DOHH2 (cell line): ENCODE data around the gene MTHFD1.

Experiments
- H3F3A ChIP-seq: fragments of 200-600 bp; sonication (generic), shearing (Covaris generic); 2 replicates; pipeline ENCODE4 v1.6.0; 2016; ENCODE audit warnings: antibody characterized with exemption, mild to moderate bottlenecking; ENCODE audit not compliant: control insufficient read depth, insufficient read depth
- H3K27ac ChIP-seq: fragments of 200-600 bp; sonication (generic); 2 replicates; pipeline ENCODE4 v1.5.1; 2014; ENCODE audit warnings: low read depth, mild to moderate bottlenecking, low read length, moderate library complexity
- H3K27me3 ChIP-seq: fragments of 200-600 bp; sonication (generic); 2 replicates; pipeline ENCODE4 v1.6.1; 2014; ENCODE audit warnings: mild to moderate bottlenecking, low read length, mixed read lengths; ENCODE audit not compliant: control insufficient read depth
- H3K36me3 ChIP-seq: fragments of 200-600 bp; sonication (generic); 2 replicates; pipeline ENCODE4 v1.6.1; 2014; ENCODE audit warnings: mild to moderate bottlenecking, low read length, moderate library complexity, mixed read lengths; ENCODE audit not compliant: control insufficient read depth
- H3K4me1 ChIP-seq: fragments of 200-600 bp; sonication (generic); 2 replicates; pipeline ENCODE4 v1.6.1; 2014; ENCODE audit warnings: mild to moderate bottlenecking, low read length, mixed read lengths; ENCODE audit not compliant: control insufficient read depth
- H3K4me2 ChIP-seq: fragments of 200-600 bp; sonication (generic); 2 replicates; pipeline ENCODE4 v1.6.0; 2014; ENCODE audit warnings: mild to moderate bottlenecking, low read length, moderate library complexity
- H3K4me3 ChIP-seq: fragments of 200-600 bp; sonication (generic); 2 replicates; pipeline ENCODE4 v1.5.1; 2014; ENCODE audit warnings: mild to moderate bottlenecking, low read length, mixed read lengths
- H3K79me2 ChIP-seq: fragments of 200-600 bp; sonication (generic); 2 replicates; pipeline ENCODE4 v1.6.1; 2014; ENCODE audit warnings: mild to moderate bottlenecking, low read length, mixed read lengths; ENCODE audit not compliant: control insufficient read depth
- H3K9me2 ChIP-seq: fragments of 200-600 bp; sonication (generic); replicated peaks from 2 replicates; pipeline ENCODE4 v1.6.1; 2014; ENCODE audit warnings: mild to moderate bottlenecking, low read length, mixed read lengths; ENCODE audit not compliant: control insufficient read depth
- H3K9me3 ChIP-seq: fragments of 200-600 bp; sonication (generic); 2 replicates; pipeline ENCODE4 v1.6.1; 2014; ENCODE audit warnings: antibody characterized with exemption, low read length, mixed read lengths; ENCODE audit not compliant: control insufficient read depth, insufficient read depth
- H4K20me1 ChIP-seq: fragments of 200-600 bp; sonication (generic); 2 replicates; pipeline ENCODE4 v1.6.0; 2014; ENCODE audit warnings: low read depth, mild to moderate bottlenecking, antibody characterized with exemption, low read length, moderate library complexity; ENCODE audit not compliant: control insufficient read depth, insufficient read depth
- EZH2phosphoT487 ChIP-seq: fragments of 200-600 bp; sonication (generic); IDR thresholded peaks from 2 replicates; pipeline ENCODE4 v1.6.1; 2017; ENCODE audit warnings: borderline replicate concordance, mild to moderate bottlenecking, antibody characterized with exemption, low read length, moderate library complexity, mixed read lengths
- TF ChIP-seq, protein P1 (sequence below): fragments of 200-600 bp; sonication (generic); IDR thresholded peaks from one replicate; pipeline ENCODE4 v1.5.1; 2014; ENCODE audit warnings: antibody characterized with exemption, mild to moderate bottlenecking, low read depth, low read length; ENCODE audit not compliant: poor library complexity, severe bottlenecking

Gene MTHFD1

DNA sequence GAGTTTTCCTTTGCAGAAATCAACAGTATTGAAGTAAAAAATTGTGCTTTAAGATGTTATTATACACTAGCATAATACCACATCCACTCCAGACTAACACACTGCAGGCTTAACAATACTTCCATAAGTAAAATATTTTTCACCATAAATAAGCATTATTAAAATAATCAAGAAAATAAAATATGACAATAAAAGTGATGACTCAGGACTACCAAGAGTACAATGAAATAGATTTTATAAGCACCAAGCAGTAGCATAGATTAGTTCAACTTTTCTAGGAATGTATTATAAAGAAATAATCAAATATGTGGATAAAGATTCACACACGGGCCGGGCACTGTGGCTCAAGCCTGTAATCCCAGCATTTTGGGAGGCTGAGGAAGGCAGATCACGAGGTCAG is 40.4 kb upstream of the MTHFD1 start:
- Histone ChIP-seq H3K79me2 (no peaks in the 10 kb centered on the region), H3K4me1 (peaks cover 7% of the 10 kb centered on the region), H3K9me2 (no peaks in the 10 kb centered on the region), H3K36me3 (no peaks in the 10 kb centered on the region), H3K4me3 (no peak overlapping the region), H3K27me3 (no peaks in the 10 kb centered on the region), H3K9me3 (no peaks in the 10 kb centered on the region), H4K20me1 (no peaks in the 10 kb centered on the region), H3K27ac (no peak overlapping the region), H3F3A (0 out of 2 replicates have a peak, but pooled peaks cover 4% of the 10 kb centered on the region), H3K4me2 (no peak overlapping the region)
- TF ChIP-seq, protein P1, sequence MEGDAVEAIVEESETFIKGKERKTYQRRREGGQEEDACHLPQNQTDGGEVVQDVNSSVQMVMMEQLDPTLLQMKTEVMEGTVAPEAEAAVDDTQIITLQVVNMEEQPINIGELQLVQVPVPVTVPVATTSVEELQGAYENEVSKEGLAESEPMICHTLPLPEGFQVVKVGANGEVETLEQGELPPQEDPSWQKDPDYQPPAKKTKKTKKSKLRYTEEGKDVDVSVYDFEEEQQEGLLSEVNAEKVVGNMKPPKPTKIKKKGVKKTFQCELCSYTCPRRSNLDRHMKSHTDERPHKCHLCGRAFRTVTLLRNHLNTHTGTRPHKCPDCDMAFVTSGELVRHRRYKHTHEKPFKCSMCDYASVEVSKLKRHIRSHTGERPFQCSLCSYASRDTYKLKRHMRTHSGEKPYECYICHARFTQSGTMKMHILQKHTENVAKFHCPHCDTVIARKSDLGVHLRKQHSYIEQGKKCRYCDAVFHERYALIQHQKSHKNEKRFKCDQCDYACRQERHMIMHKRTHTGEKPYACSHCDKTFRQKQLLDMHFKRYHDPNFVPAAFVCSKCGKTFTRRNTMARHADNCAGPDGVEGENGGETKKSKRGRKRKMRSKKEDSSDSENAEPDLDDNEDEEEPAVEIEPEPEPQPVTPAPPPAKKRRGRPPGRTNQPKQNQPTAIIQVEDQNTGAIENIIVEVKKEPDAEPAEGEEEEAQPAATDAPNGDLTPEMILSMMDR: no peak
- TF ChIP-seq EZH2phosphoT487: no peak

DNA sequence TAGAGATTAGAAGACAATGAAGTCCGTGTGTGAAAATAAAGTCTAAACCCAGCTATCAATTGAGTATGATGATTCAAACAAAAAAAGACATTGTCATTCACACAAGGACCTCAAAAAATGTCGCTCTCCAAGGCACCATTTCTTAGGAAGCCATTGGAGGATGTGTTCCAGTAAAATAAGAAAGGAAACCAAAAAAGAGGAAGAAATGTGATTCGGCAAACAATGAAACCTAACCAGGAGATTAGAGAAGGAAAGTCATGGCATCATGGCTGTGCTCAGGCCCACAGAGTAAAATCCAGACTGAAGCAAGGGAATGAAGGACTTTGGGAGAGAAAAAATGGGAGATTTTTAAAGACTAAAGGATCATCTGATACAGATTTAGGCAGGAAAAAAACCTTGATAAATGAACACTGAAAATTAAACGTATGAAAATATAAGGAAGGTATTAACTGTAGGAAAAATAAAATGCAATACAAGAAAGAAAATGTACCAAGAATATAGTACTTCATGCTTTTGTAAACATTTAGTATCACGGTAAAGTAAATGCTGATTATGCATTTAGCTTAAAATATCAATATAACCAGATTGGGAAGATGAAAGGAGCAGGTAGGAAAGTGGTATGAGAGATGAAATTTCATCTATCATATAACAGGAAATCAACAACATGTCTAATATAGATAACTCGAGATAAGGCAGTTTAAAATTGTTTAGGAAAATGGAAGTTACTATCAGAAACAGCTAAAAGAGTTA is 38.2 kb upstream of the MTHFD1 start:
- H3K27ac ChIP-seq: no peak overlapping the region
- TF ChIP-seq EZH2phosphoT487: no peak
- TF ChIP-seq, protein P1: no peak
- no peak overlapping the region for H3K4me3 ChIP-seq
- H3K9me3 ChIP-seq: no peaks in the 10 kb centered on the region
- H3K79me2 ChIP-seq: no peaks in the 10 kb centered on the region
- H3K27me3 ChIP-seq: no peaks in the 10 kb centered on the region
- H3K4me2 ChIP-seq: no peak overlapping the region
- H3K4me1 ChIP-seq: no peaks in the 10 kb centered on the region
- no peaks in the 10 kb centered on the region for H3K36me3 ChIP-seq
- H3F3A ChIP-seq: 0 out of 2 replicates have a peak, but pooled peaks cover 4% of the 10 kb centered on the region
- H3K9me2 ChIP-seq: no peaks in the 10 kb centered on the region
- H4K20me1 ChIP-seq: no peaks in the 10 kb centered on the region

DNA sequence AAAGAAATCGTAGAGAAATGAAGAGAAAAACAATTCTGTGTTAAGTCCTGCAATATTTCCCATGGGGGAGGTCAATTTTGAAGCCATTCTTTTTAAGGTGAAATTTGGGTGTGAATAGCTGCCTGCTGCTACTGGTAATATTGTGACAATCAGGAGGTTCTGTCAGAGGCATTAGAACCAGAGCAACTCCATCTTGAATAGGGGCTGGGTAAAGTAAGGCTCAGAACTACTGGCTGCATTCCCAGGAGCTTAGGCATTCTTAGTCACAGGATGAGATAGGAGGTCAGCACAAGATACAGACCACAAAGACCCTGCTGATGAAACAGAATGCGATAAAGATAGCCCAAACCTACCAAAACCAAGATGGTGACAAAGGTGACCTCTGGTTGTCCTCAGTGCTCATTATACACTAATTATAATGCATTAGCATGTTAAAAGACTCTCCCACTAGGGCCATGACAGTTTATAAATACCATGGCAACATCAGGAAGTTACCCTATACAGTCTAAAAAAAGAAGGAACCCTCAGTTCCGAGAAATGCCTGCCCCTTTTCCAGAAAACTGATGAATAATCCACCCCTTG is 24.8 kb upstream of the MTHFD1 start:
- no peak overlapping the region for H3K4me3 ChIP-seq
- H3K36me3 ChIP-seq: no peaks in the 10 kb centered on the region
- H3K79me2 ChIP-seq: no peaks in the 10 kb centered on the region
- no peaks in the 10 kb centered on the region for H3K9me2 ChIP-seq
- H4K20me1 ChIP-seq: no peaks in the 10 kb centered on the region
- no peaks in the 10 kb centered on the region for H3K4me1 ChIP-seq
- H3F3A ChIP-seq: no peaks in the 10 kb centered on the region
- H3K9me3 ChIP-seq: no peaks in the 10 kb centered on the region
- H3K27me3 ChIP-seq: no peaks in the 10 kb centered on the region
- no peak overlapping the region for H3K27ac ChIP-seq
- H3K4me2 ChIP-seq: no peak overlapping the region
- no peak for TF ChIP-seq EZH2phosphoT487
- TF ChIP-seq, protein P1: no peak
